Left kidney (tissue), 8 donors: ENCODE measurements around the gene C2orf76. TPM values are rescaled to one million over a fixed set of nuclear protein-coding genes. Genes with fewer than 3 reads are reported as not detected.
A peak's percentile ranks its signal among the peaks of the same experiment; 100 is the strongest.
"Not testable (repeated sequence)": the region's sequence is repeated elsewhere in the genome, so short reads cannot be mapped to it uniquely, and the experiment has no call there.

ENCODE experiments used
- DNase-seq: peaks from one replicate; pipeline ENCODE4 v3.0.0-alpha.2; 2013
- long read RNA-seq, 8 donors: transcript quantifications; one replicate each; lab custom pipeline, GENCODE V29; 2026
- polyA plus RNA-seq: library from polyadenylated mRNA; unstranded; fragments of 120-200 nt; gene quantifications from one replicate; pipeline ENCODE4 v1.2.1, GENCODE V29; 2013; ENCODE audit not compliant: insufficient read length

C2orf76 gene
- 20.3 TPM for polyA plus RNA-seq
- long read RNA-seq, donor 1, transcript C2orf76-201 (6 exons, 676 nt): major isoform, 6 of 578 reads
- long read RNA-seq, donor 1, partial matches to known transcripts: 561 of 578 reads
- long read RNA-seq, donor 1, other reads (novel, unspliced or antisense): 11 of 578 reads
- long read RNA-seq, donor 2, transcript C2orf76-201 (6 exons, 676 nt): major isoform, 6 of 581 reads
- long read RNA-seq, donor 2, partial matches to known transcripts: 574 of 581 reads
- long read RNA-seq, donor 2, other reads (novel, unspliced or antisense): 0 of 581 reads
- long read RNA-seq, donor 3, partial matches to known transcripts: 71 of 367 reads
- long read RNA-seq, donor 3, other reads (novel, unspliced or antisense): 292 of 367 reads
- long read RNA-seq, donor 4, partial matches to known transcripts: 78 of 80 reads
- long read RNA-seq, donor 4, other reads (novel, unspliced or antisense): 0 of 80 reads
- long read RNA-seq, donor 5, transcript C2orf76-201 (6 exons, 676 nt): major isoform, 11 of 1,311 reads
- long read RNA-seq, donor 5, partial matches to known transcripts: 1,292 of 1,311 reads
- long read RNA-seq, donor 5, other reads (novel, unspliced or antisense): 8 of 1,311 reads
- long read RNA-seq, donor 6, transcript C2orf76-201 (6 exons, 676 nt): major isoform, 5 of 571 reads
- long read RNA-seq, donor 6, partial matches to known transcripts: 101 of 571 reads
- long read RNA-seq, donor 6, other reads (novel, unspliced or antisense): 465 of 571 reads
- long read RNA-seq, donor 7, transcript C2orf76-201 (6 exons, 676 nt): major isoform, 5 of 875 reads
- long read RNA-seq, donor 7, partial matches to known transcripts: 859 of 875 reads
- long read RNA-seq, donor 7, other reads (novel, unspliced or antisense): 11 of 875 reads
- long read RNA-seq, donor 8, partial matches to known transcripts: 243 of 243 reads
- long read RNA-seq, donor 8, other reads (novel, unspliced or antisense): 0 of 243 reads

- DNase-seq: peak; percentile 91
Observed at GRCh38 chr2:119366649-119367471, at the start of gene C2orf76, which contains the start of gene DBI. C2orf76 (minus strand) TSS chr2:119366834; CDS start chr2:119339959, 26,875 bp downstream. DBI (plus strand) TSS chr2:119366977; CDS start chr2:119367052, 75 bp downstream.

DNA sequence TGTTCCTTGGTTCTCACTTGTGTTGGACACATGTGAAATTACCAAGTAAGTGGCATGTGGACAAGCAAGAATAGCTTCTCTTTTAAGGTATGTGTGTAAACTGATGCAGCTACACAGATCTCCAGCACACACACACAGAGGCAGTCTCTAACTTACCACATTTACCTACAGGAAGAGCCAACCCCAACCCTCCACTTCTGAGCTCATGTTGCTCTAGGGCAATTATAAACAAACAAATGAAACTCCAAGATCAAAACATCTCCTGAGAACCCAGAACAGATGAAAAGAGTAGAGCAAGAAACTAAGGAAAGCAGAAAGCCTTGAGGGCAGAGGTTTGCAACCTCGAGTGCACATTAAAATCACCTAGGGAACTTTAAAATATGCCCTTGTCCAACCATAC, 49.0 kb upstream of the C2orf76 start:
- DNase-seq: no peak

GRCh38 chr2:119414894-119415293, 48.3 kb upstream of the C2orf76 start:
- DNase-seq: no peak

DNA sequence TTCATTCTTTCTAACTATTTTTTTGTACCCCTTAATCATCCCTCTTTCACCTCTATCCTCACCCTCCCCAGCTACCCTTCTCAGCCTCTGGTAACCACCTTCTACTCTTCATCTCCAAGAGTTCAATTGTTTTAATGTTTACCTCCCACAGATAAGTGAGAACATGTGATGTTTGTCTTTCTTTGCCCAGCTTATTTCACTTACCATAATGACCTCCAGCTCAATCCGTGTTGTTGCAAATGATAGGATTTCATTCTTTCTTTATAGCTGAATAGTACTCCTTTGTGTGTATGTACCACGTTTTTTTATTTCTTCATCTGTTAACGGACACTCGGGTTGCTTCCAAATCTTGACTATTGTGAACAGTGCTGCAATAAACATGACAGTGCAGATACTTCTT, 42.9 kb upstream of the C2orf76 start:
- DNase-seq: no peak

DNA sequence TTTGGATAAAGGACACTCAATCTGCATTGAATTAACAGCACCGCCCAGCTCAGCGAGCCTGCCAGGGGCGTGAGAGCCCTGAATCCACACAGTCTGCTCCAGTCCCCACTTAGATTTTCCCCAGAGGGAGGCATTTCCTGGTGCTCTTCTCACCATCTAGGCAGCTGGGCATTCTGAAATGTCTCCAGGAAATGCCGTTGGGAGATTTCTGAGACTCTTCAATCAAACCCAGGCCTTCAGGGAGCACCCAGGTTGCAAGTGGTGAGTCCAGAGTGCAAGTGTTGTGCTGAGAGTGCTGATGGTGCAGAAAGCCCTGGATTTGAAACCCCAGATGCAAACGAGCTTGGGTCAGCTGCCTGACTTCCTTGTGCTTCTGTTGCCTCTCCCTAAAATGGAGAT, 41.6 kb upstream of the C2orf76 start:
- DNase-seq: no peak

- no peak for DNase-seq
Observed at GRCh38 chr2:119407430-119408220, 41.0 kb upstream of the C2orf76 start.

- DNase-seq: no peak
Observed at GRCh38 chr2:119405151-119405550, 38.5 kb upstream of the C2orf76 start.

DNA sequence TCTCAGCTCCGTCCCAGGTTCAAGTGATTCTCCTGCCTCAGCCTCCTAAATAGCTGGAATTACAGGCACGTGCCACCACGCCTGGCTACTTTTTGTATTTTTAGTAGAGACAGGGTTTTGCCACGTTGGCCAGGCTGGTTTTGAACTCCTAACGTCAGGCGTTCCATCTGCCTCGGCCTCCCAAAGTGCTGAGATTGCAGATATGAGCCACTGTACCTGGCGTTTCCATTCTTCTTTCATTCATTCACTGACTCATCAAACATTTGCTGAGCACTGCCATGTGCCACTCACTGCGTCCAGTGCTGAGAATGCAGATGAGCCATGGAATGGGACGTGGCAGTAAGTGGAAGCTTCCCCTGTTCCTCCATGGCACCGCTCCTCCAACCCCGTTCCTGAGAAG, 37.0 kb upstream of the C2orf76 start:
- DNase-seq: not testable (repeated sequence)

GRCh38 chr2:119402645-119403560, 36.3 kb upstream of the C2orf76 start:
- no peak for DNase-seq

DNA sequence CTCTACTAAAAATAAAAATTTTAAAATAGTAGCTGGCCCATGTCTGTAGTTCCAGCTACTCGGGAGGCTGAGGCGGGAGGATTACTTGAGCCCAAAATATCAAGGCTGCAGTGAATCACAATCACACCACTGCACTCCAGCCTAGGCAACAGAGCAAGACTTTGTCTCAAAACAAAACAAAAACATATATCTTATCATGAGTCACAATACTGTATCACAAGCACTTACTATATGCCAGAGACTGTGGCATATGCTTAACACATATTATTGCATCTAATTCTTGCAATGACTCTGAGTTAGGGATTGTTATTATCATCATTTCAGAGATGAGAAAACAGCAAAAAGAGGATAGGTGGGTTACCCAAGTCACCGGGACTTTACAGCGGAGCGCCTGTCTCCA, 35.5 kb upstream of the C2orf76 start:
- DNase-seq: no peak

DNA sequence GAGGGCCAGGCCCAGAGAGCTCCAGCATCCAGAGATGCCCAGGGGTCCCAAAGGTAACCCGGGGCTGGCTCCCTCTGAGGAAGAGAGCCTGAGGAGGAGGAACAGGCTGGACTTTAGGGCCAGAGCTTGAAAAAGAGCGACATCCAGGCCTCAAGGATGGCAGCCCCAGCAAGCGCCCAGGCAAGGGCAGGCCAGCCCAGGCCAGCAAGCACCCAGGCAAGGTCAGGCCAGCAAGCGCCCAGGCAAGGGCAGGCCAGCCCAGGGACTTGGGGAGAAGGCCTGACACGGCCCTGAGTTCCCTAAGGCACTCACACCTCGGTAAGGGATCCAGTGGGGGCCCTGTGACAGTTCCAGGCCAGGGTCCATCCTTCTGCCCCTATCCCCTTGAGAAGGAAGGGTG, 30.6 kb upstream of the C2orf76 start:
- DNase-seq: no peak

DNA sequence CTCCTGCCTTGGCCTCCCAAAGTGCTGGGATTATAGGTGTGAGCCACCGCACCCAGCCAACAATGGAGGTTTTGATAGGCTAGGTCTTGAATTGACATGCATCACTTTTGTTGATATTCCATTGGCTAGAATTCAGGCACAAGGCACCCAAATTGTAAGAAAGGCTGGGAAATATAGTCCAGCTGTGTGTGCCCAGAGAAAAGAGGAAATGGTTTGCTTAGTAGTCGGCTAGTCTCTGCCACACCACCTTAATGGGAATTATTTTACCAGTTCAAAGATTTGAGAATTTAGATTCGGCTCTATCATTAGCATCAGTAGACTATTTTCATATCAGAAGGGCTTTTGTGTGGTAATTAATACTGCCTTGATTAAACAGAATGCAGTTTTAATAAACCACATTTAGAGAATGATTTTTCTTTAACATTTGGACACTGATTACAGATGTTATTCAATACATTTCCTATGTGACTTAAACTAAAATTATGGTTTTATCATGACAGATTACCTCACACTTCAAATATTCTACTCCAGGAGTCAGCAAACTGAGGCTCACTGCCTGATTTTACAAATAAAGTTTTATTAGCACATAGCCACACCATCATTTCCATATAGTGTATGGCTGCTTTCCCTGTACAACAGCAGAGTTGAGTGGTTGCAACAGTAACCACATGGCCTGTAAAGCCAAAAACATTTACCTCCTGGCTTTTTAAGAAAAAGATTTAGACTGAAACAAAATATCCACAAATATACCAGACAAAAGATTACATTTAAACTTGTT, 27.5 kb upstream of the C2orf76 start:
- no peak for DNase-seq

DNA sequence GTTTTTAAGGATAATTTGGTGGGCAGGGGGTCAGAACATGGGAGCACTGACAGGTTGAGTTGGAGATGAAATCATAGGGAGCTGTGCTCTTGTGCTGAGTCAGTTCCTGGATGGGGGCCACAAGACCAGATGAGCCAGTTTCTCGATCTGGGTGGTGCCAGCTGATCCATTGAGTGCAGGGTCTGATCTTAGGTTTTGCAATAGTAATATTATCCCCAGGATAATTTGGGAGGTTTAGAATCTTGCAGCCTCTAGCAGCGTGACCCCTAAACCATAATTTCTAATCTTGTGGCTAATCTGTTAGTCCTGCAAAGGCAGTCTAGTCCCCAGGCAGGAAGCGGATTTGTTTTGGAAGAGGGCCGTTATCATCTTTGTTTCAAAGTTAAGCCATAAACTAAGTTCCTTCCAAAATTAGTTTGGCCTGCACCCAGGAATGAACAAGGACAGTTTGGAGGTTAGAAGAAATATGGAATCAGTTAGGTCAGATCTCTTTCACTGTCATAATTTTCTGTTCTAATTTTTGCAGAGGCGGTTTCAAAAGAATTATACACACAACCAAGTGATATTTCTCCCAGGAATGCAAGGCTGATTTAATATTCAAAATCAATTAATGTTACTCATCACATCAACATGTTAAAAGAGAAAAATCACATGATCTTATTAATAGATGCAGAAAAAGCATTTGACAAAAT, 23.1 kb upstream of the C2orf76 start:
- DNase-seq: no peak

- peak; percentile 34 for DNase-seq
Observed at GRCh38 chr2:119387381-119388129, 20.9 kb upstream of the C2orf76 start.

- DNase-seq: no peak
Observed at GRCh38 chr2:119385466-119385865, 18.8 kb upstream of the C2orf76 start.

DNA sequence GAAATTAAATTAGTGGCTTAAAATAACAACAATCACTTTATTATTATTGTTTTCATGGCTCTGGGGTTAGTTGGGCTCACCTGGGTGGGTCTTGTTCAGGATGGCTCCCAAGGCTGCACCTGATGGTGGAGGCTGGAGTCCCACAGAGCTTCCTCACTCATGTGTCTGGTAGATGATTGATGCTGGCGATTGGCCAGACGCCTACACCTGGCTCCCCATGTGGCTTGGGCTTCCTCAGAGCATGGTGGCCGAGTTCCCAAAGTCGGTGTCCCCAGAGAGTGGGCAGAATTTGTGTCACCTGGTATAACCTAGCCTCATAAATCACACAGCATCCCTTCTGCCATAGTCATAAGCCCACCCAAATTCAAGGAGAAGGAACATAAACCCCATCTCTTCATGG, 18.3 kb upstream of the C2orf76 start:
- no peak for DNase-seq

DNA sequence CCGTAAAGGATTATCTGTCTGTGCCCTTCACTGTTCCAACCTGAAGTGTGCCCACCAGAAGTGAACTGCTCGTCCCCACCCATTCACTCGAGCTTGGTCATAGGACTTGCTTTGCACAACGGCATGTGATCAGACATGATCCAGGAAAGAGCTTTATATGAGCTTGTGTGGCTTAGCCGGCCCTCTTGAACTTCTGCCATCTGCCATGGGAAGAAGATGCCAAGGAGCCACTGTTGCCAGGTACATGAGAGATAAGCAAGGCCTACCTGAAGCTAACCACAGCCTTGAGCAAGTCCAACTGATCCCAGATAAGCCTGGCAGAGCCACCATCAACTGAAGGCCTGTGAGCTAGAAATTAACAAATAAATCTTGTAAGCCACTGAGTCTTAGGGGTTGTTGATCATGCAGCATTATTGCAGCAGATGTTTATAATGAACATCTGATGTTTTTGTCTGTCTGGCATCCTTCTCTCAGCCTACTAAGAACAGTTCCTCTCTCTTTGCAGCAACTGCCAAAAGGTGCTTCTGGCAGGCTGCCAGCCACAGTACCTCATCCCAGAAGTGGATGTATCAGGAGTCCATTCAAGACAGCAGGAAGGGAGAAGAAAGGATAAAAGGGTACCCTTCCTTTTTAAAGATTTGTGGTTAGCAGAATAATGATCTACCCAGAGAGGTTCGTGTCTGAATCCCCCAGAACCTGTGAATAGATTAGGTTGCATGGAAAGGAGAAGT, 16.9 kb upstream of the C2orf76 start:
- DNase-seq: no peak
